Aorta (tissue), 5 donors: ENCODE results near the gene MYO1F. TPM values are rescaled to one million over a fixed set of nuclear protein-coding genes. Genes with fewer than 3 reads are reported as not detected.
"Not testable (repeated sequence)": the region's sequence is repeated elsewhere in the genome, so short reads cannot be mapped to it uniquely, and the experiment has no call there.

Source experiments
- ATAC-seq: fragments of 200-7000 bp; cut with Tn5 transposase; one replicate; pipeline ENCODE4 v1.9.1; 2022; ENCODE audit warnings: moderate library complexity; ENCODE audit not compliant: low FRiP score
- DNase-seq, 2 donors: peaks; one replicate each; pipeline ENCODE4 v3.0.0-alpha.2; 2020
- H3K27ac ChIP-seq, 2 donors: one replicate each; pipeline ENCODE4 v1.5.1; 2013; ENCODE audit warnings: low read length in 2 of 2, mild to moderate bottlenecking in 2 of 2, moderate library complexity in 2 of 2, control low read depth in 1 of 2, inconsistent platforms in 1 of 2, low read depth in 1 of 2
- H3K27me3 ChIP-seq, 2 donors: one replicate each; pipeline ENCODE4 v1.6.1; 2013; ENCODE audit warnings: control low read depth in 1 of 2, low read length in 1 of 2, mild to moderate bottlenecking in 1 of 2, moderate library complexity in 1 of 2; ENCODE audit not compliant: insufficient read depth in 2 of 2, control insufficient read depth in 1 of 2
- H3K36me3 ChIP-seq, 2 donors: one replicate each; pipeline ENCODE4 v1.6.1; 2013; ENCODE audit warnings: control low read depth in 1 of 2, low read length in 1 of 2, mild to moderate bottlenecking in 1 of 2; ENCODE audit not compliant: insufficient read depth in 2 of 2, control insufficient read depth in 1 of 2
- H3K4me1 ChIP-seq, 2 donors: one replicate each; pipeline ENCODE4 v1.6.1; 2013; ENCODE audit warnings: low read length in 2 of 2, control low read depth in 1 of 2, mild to moderate bottlenecking in 1 of 2, moderate library complexity in 1 of 2; ENCODE audit not compliant: insufficient read depth in 2 of 2, control insufficient read depth in 1 of 2
- H3K4me3 ChIP-seq, 2 donors: one replicate each; pipeline ENCODE4 v1.5.1; 2013; ENCODE audit warnings: low read length in 2 of 2, control low read depth in 1 of 2, mild to moderate bottlenecking in 1 of 2
- H3K9me3 ChIP-seq: one replicate; pipeline ENCODE4 v1.6.1; 2013; ENCODE audit warnings: mild to moderate bottlenecking, low read length; ENCODE audit not compliant: control insufficient read depth
- WGBS, 2 donors: extraction: QIAGEN DNeasy Blood & Tissue Kit; methylation state at CpG; one replicate each; pipeline ENCODE4 v1.1.7; 2013; 5-methylcytosine and 5-hydroxymethylcytosine counted together
- intact Hi-C, 2 donors: fragments of 100-400 bp; cut with DNase I; formaldehyde crosslinking; loops; one replicate each; pipeline versions ENCODE4 v1.14.2 to v1.15.0; 2022
- polyA plus RNA-seq, 2 donors: library from polyadenylated mRNA; stranded (reverse); fragments of 200-250 nt; gene quantifications; one replicate each; pipeline ENCODE4 v1.2.3, GENCODE V29; 2013
- total RNA-seq, 2 donors: library from RNA; stranded (reverse); fragmentation: NEBNext Ultra II Directional; extraction: Animal tissue kit (Norgen Biotek cat#: 25700); gene quantifications; one replicate each; pipeline ENCODE4 v1.2.1, GENCODE V29; 2021
- donor health status: healthy with polysubstance abuse.
- donor health status: Bipolar disorder and iron deficiency.
- donor health status: DM: no; HTN: no; CAD: no.
- donor health status: DM: no; HTN: no; CAD: no.
- donor health status: DM: yes; HTN: yes; CAD: no.

MYO1F gene
- total and polyA plus RNA-seq, 4 donors: 2.1 to 63.8 (median 20.2) TPM

DNA sequence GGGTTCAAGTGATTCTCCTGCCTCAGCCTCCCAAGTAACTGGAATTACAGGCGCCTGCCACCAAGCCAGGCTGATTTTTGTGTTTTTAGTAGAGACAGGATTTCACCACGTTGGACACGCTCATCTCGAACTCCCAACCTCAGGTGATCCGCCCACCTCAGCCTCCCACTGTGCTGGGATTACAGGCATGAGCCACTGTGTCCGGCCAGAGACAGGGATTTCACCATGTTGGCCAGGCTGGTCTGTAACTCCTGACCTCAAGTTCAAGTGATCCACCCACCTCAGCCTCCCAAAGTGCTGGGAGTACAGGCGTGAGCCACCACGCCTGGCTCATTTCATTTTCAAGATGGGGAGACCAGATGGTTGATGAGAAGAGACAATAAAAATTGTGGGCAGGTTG lies 12.4 kb downstream of the MYO1F start:
- DNase-seq, H3K4me3 ChIP-seq, ATAC-seq, intact Hi-C loops, H3K36me3 ChIP-seq, H3K27me3 ChIP-seq, H3K4me1 ChIP-seq, H3K9me3 ChIP-seq, H3K27ac ChIP-seq: not testable (repeated sequence)
- WGBS, 2 donors: 86 to 88% methylated on average over 8 of the region's 8 CpGs

DNA sequence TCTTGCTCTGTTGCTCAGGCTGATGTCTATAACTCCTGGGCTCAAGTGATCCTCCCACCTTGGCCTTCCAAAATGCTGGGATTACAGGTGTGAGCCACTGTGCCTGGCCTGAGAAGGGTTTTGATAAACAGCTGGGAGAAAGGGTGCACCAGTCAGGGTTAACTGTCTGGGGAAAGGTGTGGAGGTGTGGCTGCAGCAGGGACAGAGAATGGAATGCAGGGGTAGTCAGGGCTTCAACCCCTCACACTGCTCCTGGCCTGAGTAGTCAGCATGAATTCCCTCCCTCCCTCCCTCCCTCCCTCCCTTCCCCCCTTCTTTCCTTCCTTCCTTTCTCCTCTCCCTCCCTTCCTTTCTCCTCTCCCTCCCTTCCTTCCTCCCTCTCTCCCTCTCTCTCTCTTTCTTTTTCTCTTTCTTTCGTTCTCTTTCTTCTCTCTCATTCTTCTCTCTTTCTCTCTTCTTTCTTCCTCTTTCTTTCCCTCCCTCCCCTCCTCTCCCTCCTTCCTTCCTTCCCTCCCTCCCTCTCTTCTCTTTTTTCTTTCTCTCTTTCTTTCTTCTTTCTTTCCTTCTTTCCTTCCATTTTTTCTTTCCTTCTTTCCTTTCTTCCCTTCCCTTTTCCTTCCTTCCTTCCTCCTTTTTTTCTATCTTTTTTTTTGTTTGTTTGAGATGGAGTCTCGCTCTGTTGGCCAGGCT lies 16.0 kb downstream of the MYO1F start:
- Histone ChIP-seq H3K9me3 (no peaks in the 10 kb centered on the region), H3K4me3 (no peak overlapping the region), H3K4me1 (no peaks in the 10 kb centered on the region), H3K36me3 (no peaks in the 10 kb centered on the region), H3K27me3 (no peaks in the 10 kb centered on the region), H3K27ac (no peak overlapping the region)
- 65 to 68% methylated on average over 2 of the region's 2 CpGs for WGBS, 2 donors
- DNase-seq: no peak
- intact Hi-C loops: no loop called here
- no peak for ATAC-seq

DNA sequence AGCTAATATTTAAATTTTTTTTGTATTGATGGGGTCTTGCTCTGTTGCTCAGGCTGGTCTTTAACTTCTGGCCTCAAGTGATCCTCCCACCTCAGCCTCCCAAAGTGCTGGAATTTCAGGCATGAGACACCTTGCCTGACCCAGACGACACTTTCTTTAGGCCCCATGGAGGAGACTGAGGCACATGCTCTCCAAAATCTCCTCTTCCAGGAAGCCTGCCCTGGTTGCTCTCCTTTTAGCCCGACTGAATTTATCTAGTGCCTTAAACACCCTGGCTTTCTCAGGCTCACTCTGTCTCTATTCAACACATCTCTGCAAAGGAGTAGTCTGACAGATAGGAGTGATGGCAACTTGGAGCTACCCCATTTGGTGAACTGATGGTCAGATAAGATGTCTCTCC lies 18.9 kb downstream of the MYO1F start:
- Histone ChIP-seq H3K27me3 (no peaks in the 10 kb centered on the region), H3K9me3 (no peaks in the 10 kb centered on the region), H3K4me3 (no peak overlapping the region), H3K27ac (no peak overlapping the region), H3K4me1 (no peaks in the 10 kb centered on the region), H3K36me3 (no peaks in the 10 kb centered on the region)
- ATAC-seq (no peak), DNase-seq (no peak)
- intact Hi-C loops: no loop called here
- 65 to 70% methylated on average over 2 of the region's 2 CpGs for WGBS, 2 donors

DNA sequence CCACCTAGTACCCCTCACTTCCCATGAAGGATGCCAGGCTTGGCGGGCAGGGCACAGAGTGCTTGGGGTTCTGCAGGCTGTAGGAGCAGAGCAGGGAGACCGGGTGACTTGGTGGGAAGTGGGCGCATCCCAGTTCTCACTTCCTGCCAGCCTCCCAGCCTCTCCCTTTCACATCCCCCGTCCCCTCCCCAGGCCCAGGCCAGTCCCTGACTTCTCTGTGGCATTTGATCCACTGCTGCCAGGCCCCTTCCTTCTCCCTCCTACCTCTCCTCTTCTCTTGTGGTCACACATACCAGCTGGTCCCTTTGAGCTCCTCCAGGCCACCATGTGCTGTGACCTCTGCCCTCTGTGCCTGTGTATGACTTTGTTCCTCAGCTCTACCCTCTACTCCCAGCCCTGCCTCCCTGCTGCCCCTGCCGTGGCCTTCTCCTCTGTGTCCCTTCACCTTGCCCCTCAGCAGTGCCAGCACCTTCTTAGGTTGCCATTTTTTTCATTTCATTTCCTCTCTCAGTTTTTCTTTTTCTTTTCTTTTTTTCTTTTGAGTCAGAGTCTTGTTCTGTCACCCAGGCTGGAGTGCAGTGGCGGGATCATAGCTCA lies 19.5 kb downstream of the MYO1F start:
- WGBS, 2 donors: 76% methylated on average over 6 of the region's 6 CpGs
- ATAC-seq (no peak), DNase-seq (no peak)
- no peaks in the 10 kb centered on the region for H3K27me3 ChIP-seq
- no peak overlapping the region for H3K4me3 ChIP-seq
- H3K36me3 ChIP-seq: no peaks in the 10 kb centered on the region
- intact Hi-C loops: no loop called here
- no peaks in the 10 kb centered on the region for H3K4me1 ChIP-seq
- no peak overlapping the region for H3K27ac ChIP-seq
- no peaks in the 10 kb centered on the region for H3K9me3 ChIP-seq

DNA sequence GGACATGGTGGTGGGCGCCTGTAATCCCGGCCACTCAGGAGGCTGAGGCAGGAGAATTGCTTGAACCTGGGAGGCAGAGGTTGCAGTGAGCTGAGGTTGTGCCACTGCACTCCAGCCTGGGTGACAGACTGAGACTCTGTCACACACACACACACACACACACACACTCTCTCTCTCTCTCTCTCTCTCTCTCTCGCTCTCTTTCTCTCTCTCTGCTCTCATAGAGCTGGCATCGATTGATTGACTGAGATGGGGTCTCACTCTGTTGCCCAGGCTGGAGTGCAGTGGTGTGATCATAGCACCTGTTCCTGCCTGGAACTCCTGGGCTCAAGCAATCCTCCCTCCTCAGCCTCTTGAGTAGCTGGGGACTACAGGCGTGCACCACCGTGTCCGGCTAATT lies 23.5 kb downstream of the MYO1F start:
- DNase-seq, H3K4me3 ChIP-seq, H3K36me3 ChIP-seq, H3K27ac ChIP-seq, intact Hi-C loops, H3K9me3 ChIP-seq, H3K27me3 ChIP-seq, H3K4me1 ChIP-seq, ATAC-seq: not testable (repeated sequence)
- WGBS, 2 donors: 86 to 93% methylated on average over 7 of the region's 7 CpGs

DNA sequence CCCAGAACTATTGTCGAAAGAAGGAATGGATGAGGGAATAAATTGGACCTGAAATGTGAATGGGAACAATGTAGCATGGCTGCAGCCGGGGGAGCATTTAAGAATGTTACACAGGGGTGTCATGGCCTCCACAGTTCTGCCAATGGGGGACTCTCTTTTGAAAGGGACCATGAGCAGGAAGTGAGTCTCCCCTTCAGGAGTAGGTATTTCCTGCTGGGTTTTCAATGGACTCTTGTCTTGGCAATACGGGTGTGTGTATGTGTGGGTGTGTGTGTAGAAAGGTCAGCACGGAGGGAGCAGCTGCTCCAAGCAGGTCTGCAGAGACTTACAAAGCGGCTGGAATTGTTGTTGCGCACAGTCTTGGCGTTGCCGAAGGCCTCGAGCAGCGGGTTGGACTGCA lies 24.4 kb downstream of the MYO1F start:
- intact Hi-C loops: no loop called here
- H3K9me3 ChIP-seq: no peaks in the 10 kb centered on the region
- no peak overlapping the region for H3K4me3 ChIP-seq
- DNase-seq: no peak
- no peaks in the 10 kb centered on the region for H3K36me3 ChIP-seq
- H3K4me1 ChIP-seq: no peaks in the 10 kb centered on the region
- H3K27ac ChIP-seq: no peak overlapping the region
- H3K27me3 ChIP-seq: no peaks in the 10 kb centered on the region
- WGBS, 2 donors: 76 to 78% methylated on average over 10 of the region's 10 CpGs
- ATAC-seq: no peak

DNA sequence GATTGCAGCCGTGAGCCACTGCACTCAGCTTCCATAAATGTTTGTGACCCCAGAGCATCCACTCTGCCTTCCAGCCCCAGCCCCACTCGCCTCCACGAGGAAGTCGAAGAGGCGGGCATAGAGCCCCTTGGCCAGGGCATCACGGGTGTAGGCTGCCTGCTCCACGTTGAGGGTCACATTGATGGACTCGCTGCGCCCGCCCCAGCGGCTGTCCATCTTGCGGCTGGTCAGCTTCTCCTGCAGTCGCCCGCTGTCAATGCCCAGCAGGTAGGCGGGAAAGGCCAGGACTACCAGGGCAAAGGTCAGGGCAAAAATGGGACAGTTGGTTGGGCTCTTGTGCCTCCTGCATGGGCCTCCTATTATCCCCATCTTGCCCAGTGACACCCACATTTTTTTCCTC lies 27.2 kb downstream of the MYO1F start:
- no peak overlapping the region for H3K4me3 ChIP-seq
- ATAC-seq: no peak
- no peaks in the 10 kb centered on the region for H3K36me3 ChIP-seq
- H3K27ac ChIP-seq: no peak overlapping the region
- no peaks in the 10 kb centered on the region for H3K9me3 ChIP-seq
- intact Hi-C loops: no loop called here
- no peaks in the 10 kb centered on the region for H3K27me3 ChIP-seq
- DNase-seq: no peak
- no peaks in the 10 kb centered on the region for H3K4me1 ChIP-seq
- 92 to 93% methylated on average over 15 of the region's 15 CpGs for WGBS, 2 donors

DNA sequence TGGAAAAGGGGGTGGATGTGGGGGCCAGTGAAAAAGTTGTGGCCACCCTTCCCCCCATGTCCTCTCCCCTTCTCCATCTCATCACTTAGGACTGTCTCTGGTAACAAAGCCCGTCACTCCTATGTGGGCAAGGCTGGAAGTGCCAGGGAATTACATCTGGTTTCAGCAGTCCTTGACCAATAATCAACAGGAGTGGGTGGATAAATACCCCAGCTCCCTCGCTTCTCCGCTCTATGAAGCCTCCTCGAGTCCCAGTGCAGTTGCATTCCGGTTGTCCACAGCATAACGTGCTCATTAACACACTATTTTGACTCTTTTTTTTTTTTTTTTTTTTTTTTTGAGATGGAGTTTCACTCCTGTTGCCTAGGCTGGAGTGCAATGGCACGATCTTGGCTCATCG lies 31.5 kb downstream of the MYO1F start:
- no peaks in the 10 kb centered on the region for H3K4me1 ChIP-seq
- no peak overlapping the region for H3K4me3 ChIP-seq
- ATAC-seq (no peak), DNase-seq (no peak)
- intact Hi-C loops: no loop called here
- WGBS, 2 donors: 94 to 96% methylated on average over 8 of the region's 8 CpGs
- no peaks in the 10 kb centered on the region for H3K9me3 ChIP-seq
- H3K27ac ChIP-seq: no peak overlapping the region
- no peaks in the 10 kb centered on the region for H3K27me3 ChIP-seq
- no peaks in the 10 kb centered on the region for H3K36me3 ChIP-seq

DNA sequence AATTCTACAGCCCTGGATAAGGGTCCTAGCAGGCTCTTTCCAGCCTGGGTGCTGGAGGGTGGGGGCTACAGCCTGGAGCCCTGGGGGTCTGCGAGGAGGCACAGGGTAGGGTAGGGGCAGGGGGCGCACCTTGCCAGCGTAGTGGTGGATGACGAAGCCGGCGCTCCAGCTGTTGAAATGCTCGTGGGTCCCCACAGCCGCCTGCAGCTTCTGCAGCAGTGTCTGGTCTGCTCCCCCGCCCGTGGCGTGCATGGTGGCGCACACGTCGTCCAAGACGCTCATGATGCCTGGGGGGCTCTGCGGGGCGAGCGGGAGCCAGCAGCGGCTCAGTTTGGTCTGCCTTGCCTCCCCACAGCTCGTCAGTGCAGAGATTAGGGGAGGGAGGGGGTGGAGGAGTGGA lies 33.1 kb downstream of the MYO1F start:
- DNase-seq (no peak), ATAC-seq (no peak)
- Histone ChIP-seq H3K27me3 (no peaks in the 10 kb centered on the region), H3K36me3 (no peaks in the 10 kb centered on the region), H3K4me3 (no peak overlapping the region), H3K9me3 (no peaks in the 10 kb centered on the region), H3K27ac (no peak overlapping the region), H3K4me1 (no peaks in the 10 kb centered on the region)
- intact Hi-C loops: no loop called here
- 94 to 95% methylated on average over 19 to 20 of the region's 20 CpGs for WGBS, 2 donors
